NCI-H2171 (cell line): ENCODE data around the gene ZC3H12C.
"Not testable (repeated sequence)": the region's sequence is repeated elsewhere in the genome, so short reads cannot be mapped to it uniquely, and the experiment has no call there.

Experiments
- DNase-seq: peaks from one replicate; lab custom pipeline; 2025; lab: John Stamatoyannopoulos, UW

Gene ZC3H12C

GRCh38 chr11:110092515-110093406 is at the start of gene ZC3H12C:
TSS of gene ZC3H12C (plus strand) at chr11:110093392. CDS start at chr11:110093412, 20 bp downstream.
- DNase-seq, result peak; percentile 89

GRCh38 chr11:110044226-110044968 is 48.8 kb upstream of the ZC3H12C start:
- no peak for DNase-seq

- no peak for DNase-seq
Observed at GRCh38 chr11:110046775-110047380, 46.3 kb upstream of the ZC3H12C start.

- no peak for DNase-seq
Observed at GRCh38 chr11:110049501-110050200, 43.5 kb upstream of the ZC3H12C start.

GRCh38 chr11:110050201-110050506 is 43.0 kb upstream of the ZC3H12C start:
- no peak for DNase-seq

GRCh38 chr11:110053848-110054414 is 39.3 kb upstream of the ZC3H12C start:
- DNase-seq, result no peak

GRCh38 chr11:110056956-110057355 is 36.2 kb upstream of the ZC3H12C start:
- DNase-seq, result no peak

GRCh38 chr11:110059706-110060463 is 33.3 kb upstream of the ZC3H12C start:
- no peak for DNase-seq

- DNase-seq, result peak; percentile 21
Observed at GRCh38 chr11:110061296-110061695, 31.9 kb upstream of the ZC3H12C start.

- no peak for DNase-seq
Observed at GRCh38 chr11:110062247-110062646, 30.9 kb upstream of the ZC3H12C start.

GRCh38 chr11:110065189-110065588 is 28.0 kb upstream of the ZC3H12C start:
- peak; percentile 65 for DNase-seq

GRCh38 chr11:110068001-110068400 is 25.2 kb upstream of the ZC3H12C start:
- not testable (repeated sequence) for DNase-seq

- no peak for DNase-seq
Observed at GRCh38 chr11:110069158-110069737, 23.9 kb upstream of the ZC3H12C start.

GRCh38 chr11:110070176-110070575 is 23.0 kb upstream of the ZC3H12C start:
- no peak for DNase-seq

GRCh38 chr11:110071197-110071596 is 22.0 kb upstream of the ZC3H12C start:
- DNase-seq, result no peak

GRCh38 chr11:110072930-110073329 is 20.3 kb upstream of the ZC3H12C start:
- DNase-seq, result no peak

- DNase-seq, result no peak
Observed at GRCh38 chr11:110074499-110074898, 18.7 kb upstream of the ZC3H12C start.

GRCh38 chr11:110075105-110075846 is 17.9 kb upstream of the ZC3H12C start:
- DNase-seq, result no peak

GRCh38 chr11:110075847-110076208 is 17.4 kb upstream of the ZC3H12C start:
- no peak for DNase-seq

GRCh38 chr11:110076371-110076965 is 16.7 kb upstream of the ZC3H12C start:
- no peak for DNase-seq
